SK-N-SH (cell line): ENCODE measurements around the gene RNF145. TPM values are rescaled to one million over a fixed set of nuclear protein-coding genes. Genes with fewer than 3 reads are reported as not detected.

Source experiments
- CTCF ChIA-PET: fragments of 300-600, 350-600 bp; formaldehyde crosslinking; extraction: SDS; loops from one replicate; lab custom pipeline; 2021; lab: Yijun Ruan, JAX
- POLR2A ChIA-PET: fragments of 350-600 bp; sonication (Branson Sonifier 250); formaldehyde crosslinking; extraction: SDS; loops from one replicate; lab custom pipeline; 2020; ENCODE audit warnings: antibody characterized with exemption, inconsistent platforms; lab: Yijun Ruan, JAX
- DNase-seq: peaks from one replicate; pipeline ENCODE4 v3.0.0; 2012
- H2AFZ ChIP-seq: fragments of 200-600 bp; sonication (generic); 2 replicates; pipeline ENCODE4 v1.8.1; 2016; ENCODE audit warnings: antibody characterized with exemption, mild to moderate bottlenecking, low read depth
- H3F3A ChIP-seq: fragments of 200-600 bp; sonication (generic); replicated peaks from 2 replicates; pipeline ENCODE3; 2016; ENCODE audit warnings: antibody characterized with exemption, mild to moderate bottlenecking; ENCODE audit not compliant: insufficient read depth
- H3K27ac ChIP-seq, 2 experiments: fragments of 200-500 bp in 1 of 2; fragments of 200-600 bp in 1 of 2; sonication (Bioruptor generic) in 1 of 2; sonication (generic), shearing (Covaris generic) in 1 of 2; 2 replicates each; pipeline versions ENCODE4 v1.5.1 to v1.6.1; 2014 to 2016; ENCODE audit warnings: low read depth in 2 of 2, inconsistent platforms in 1 of 2, low read length in 1 of 2, mild to moderate bottlenecking in 1 of 2, mixed read lengths in 1 of 2
- H3K27me3 ChIP-seq: fragments of 200-600 bp; sonication (generic), shearing (Covaris generic); 2 replicates; pipeline ENCODE4 v1.6.1; 2016; ENCODE audit warnings: mixed run types; ENCODE audit not compliant: insufficient read depth
- H3K36me3 ChIP-seq, 2 experiments: fragments of 200-500 bp in 1 of 2; fragments of 200-600 bp in 1 of 2; sonication (Bioruptor generic) in 1 of 2; sonication (generic) in 1 of 2; replicated peaks in 1 of 2; 2 replicates each; pipeline versions ENCODE3 to v1.5.1; 2014 to 2016; ENCODE audit warnings: low read length in 1 of 2, mild to moderate bottlenecking in 1 of 2; ENCODE audit not compliant: insufficient read depth in 2 of 2, control insufficient read depth in 1 of 2
- H3K4me1 ChIP-seq, 2 experiments: fragments of 200-500 bp in 1 of 2; fragments of 200-600 bp in 1 of 2; sonication (Bioruptor generic) in 1 of 2; sonication (generic), shearing (Covaris generic) in 1 of 2; 2 replicates each; pipeline versions ENCODE4 v1.5.1 to v1.6.1; 2014 to 2016; ENCODE audit warnings: low read depth in 1 of 2, low read length in 1 of 2, mixed run types in 1 of 2; ENCODE audit not compliant: insufficient read depth in 2 of 2, control insufficient read depth in 1 of 2
- H3K4me2 ChIP-seq: fragments of 200-600 bp; sonication (generic), shearing (Covaris generic); 2 replicates; pipeline ENCODE4 v1.6.1; 2017; ENCODE audit warnings: mixed run types
- H3K4me3 ChIP-seq, 2 experiments: fragments of 200-500 bp in 1 of 2; fragments of 200-600 bp in 1 of 2; sonication (Bioruptor generic) in 1 of 2; sonication (generic), shearing (Covaris generic) in 1 of 2; 2 replicates each; pipeline versions ENCODE4 v1.5.1 to v1.8.1; 2014 to 2016; ENCODE audit warnings: low read depth in 2 of 2, inconsistent platforms in 1 of 2, low read length in 1 of 2, mild to moderate bottlenecking in 1 of 2, mixed read lengths in 1 of 2, moderate library complexity in 1 of 2
- H3K79me2 ChIP-seq: fragments of 200-600 bp; sonication (generic); 2 replicates; pipeline ENCODE4 v1.8.1; 2017; ENCODE audit warnings: mild to moderate bottlenecking; ENCODE audit not compliant: insufficient read depth
- H3K9ac ChIP-seq: fragments of 200-600 bp; sonication (generic); 2 replicates; pipeline ENCODE4 v1.6.1; 2017; ENCODE audit warnings: mixed run types
- H3K9me2 ChIP-seq: fragments of 200-600 bp; sonication (generic); 2 replicates; pipeline ENCODE4 v1.6.1; 2017; ENCODE audit warnings: mixed run types
- H3K9me3 ChIP-seq: fragments of 200-600 bp; sonication (generic); 2 replicates; pipeline ENCODE4 v1.6.1; 2017; ENCODE audit warnings: mixed run types, mild to moderate bottlenecking, moderate library complexity
- H4K20me1 ChIP-seq: fragments of 200-600 bp; sonication (generic); 2 replicates; pipeline ENCODE4 v1.6.1; 2017; ENCODE audit warnings: mild to moderate bottlenecking, mixed run types; ENCODE audit not compliant: insufficient read depth
- CHD2 ChIP-seq: fragments of 150-350 bp; IDR thresholded peaks from 2 replicates; pipeline ENCODE4 v1.6.1; 2018; ENCODE audit warnings: low read length; ENCODE audit not compliant: partially characterized antibody
- CTCF ChIP-seq: fragments of 200-600 bp; sonication (generic); IDR thresholded peaks from 2 replicates; pipeline ENCODE4 v1.6.1; 2017; ENCODE audit warnings: antibody characterized with exemption, mild to moderate bottlenecking, moderate library complexity
- ELF1 ChIP-seq: IDR thresholded peaks from 2 replicates; pipeline ENCODE4 v1.4.0; 2012
- GABPA ChIP-seq: IDR thresholded peaks from 2 replicates; pipeline ENCODE4 v1.4.0; 2012; ENCODE audit warnings: low read depth, mild to moderate bottlenecking
- GATA2 ChIP-seq: sonication (generic); formaldehyde crosslinking; IDR thresholded peaks from 2 replicates; pipeline ENCODE4 v1.5.0; 2020; ENCODE audit warnings: mild to moderate bottlenecking, missing genetic modification reagents
- JUND ChIP-seq: IDR thresholded peaks from 2 replicates; pipeline ENCODE4 v1.4.0; 2012
- NFIC ChIP-seq: IDR thresholded peaks from 2 replicates; pipeline ENCODE4 v1.4.0; 2012; ENCODE audit warnings: borderline replicate concordance
- NRF1 ChIP-seq: IDR thresholded peaks from 2 replicates; pipeline ENCODE4 v1.6.1; 2012; ENCODE audit warnings: low read depth, mild to moderate bottlenecking, low read length
- POLR2AphosphoS5 ChIP-seq: IDR thresholded peaks from 2 replicates; pipeline ENCODE4 v1.6.1; 2012; ENCODE audit warnings: low read depth, low read length
- RAD21 ChIP-seq: IDR thresholded peaks from 2 replicates; pipeline ENCODE4 v1.6.1; 2012; ENCODE audit warnings: mild to moderate bottlenecking, low read length
- RXRA ChIP-seq: IDR thresholded peaks from 2 replicates; pipeline ENCODE4 v1.4.0; 2012; ENCODE audit warnings: low read depth, mild to moderate bottlenecking, borderline replicate concordance
- SMC3 ChIP-seq: IDR thresholded peaks from 2 replicates; pipeline ENCODE4 v1.6.1; 2012; ENCODE audit warnings: low read depth, low read length, improper control_type of control experiment
- TCF12 ChIP-seq: IDR thresholded peaks from 2 replicates; pipeline ENCODE4 v1.4.0; 2012
- USF2 ChIP-seq: fragments of 150-350 bp; IDR thresholded peaks from 2 replicates; pipeline ENCODE4 v1.6.1; 2017; ENCODE audit warnings: antibody characterized with exemption, low read length, low read depth, borderline replicate concordance
- ZBTB33 ChIP-seq: IDR thresholded peaks from 2 replicates; pipeline ENCODE4 v1.4.0; 2012; ENCODE audit warnings: low read depth, borderline replicate concordance
- WGBS: methylation state at CpG from one replicate; pipeline ENCODE4 v1.1.6; 2017; ENCODE audit warnings: low lambda C conversion rate; 5-methylcytosine and 5-hydroxymethylcytosine counted together
- polyA plus RNA-seq, 3 experiments: library from polyadenylated mRNA; depleted of rRNA; stranded (reverse); fragments of >200 nt; gene quantifications; 2 replicates each; pipeline ENCODE4 v1.2.3, GENCODE V29; 2012
- TF ChIP-seq, protein P1 (sequence below): IDR thresholded peaks from 2 replicates; pipeline ENCODE4 v1.4.0; 2012; ENCODE audit warnings: low read depth
- TF ChIP-seq, protein P2 (sequence below): IDR thresholded peaks from 2 replicates; pipeline ENCODE4 v1.4.0; 2012; ENCODE audit warnings: low read depth, borderline replicate concordance
- TF ChIP-seq, protein P3 (sequence below): fragments of 150-350 bp; IDR thresholded peaks from 2 replicates; pipeline ENCODE4 v1.6.1; 2016; ENCODE audit warnings: mild to moderate bottlenecking, low read depth, low read length

Gene RNF145
- polyA plus RNA-seq, 1 of the 3 experiments (the other 2 are of a cell fraction) = 36.1 TPM

GRCh38 chr5:159131951-159132350, 77.4 kb downstream of the RNF145 start:
- CTCF ChIA-PET = interaction anchor here (0.8 to 4.3 kb wide), 24 partner anchors 10 to 1804 kb away, joined by 3 to 20 read pairs (median 5); partner anchors contain the start of gene LSM11
- H3K36me3 ChIP-seq = no peaks in the 10 kb centered on the region
- TF ChIP-seq, protein P1, sequence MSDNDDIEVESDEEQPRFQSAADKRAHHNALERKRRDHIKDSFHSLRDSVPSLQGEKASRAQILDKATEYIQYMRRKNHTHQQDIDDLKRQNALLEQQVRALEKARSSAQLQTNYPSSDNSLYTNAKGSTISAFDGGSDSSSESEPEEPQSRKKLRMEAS = no peak
- TF ChIP-seq RXRA = no peak
- TF ChIP-seq TCF12 = no peak
- TF ChIP-seq GATA2 = no peak
- no peak for TF ChIP-seq JUND
- TF ChIP-seq NFIC = no peak

GRCh38 chr5:159130871-159131270, 78.5 kb downstream of the RNF145 start:
- Histone ChIP-seq H3K9me3 (no peaks in the 10 kb centered on the region; the same call in 1 of the 2 replicates), H3K9ac (no peak overlapping the region), H3K27me3 (no peaks in the 10 kb centered on the region; the same call in 1 of the 2 replicates), H3K27ac (no peak overlapping the region), H4K20me1 (no peaks in the 10 kb centered on the region), H3K4me1 (no peaks in the 10 kb centered on the region; a peak in 2 of 4 replicates), H3K36me3 (no peaks in the 10 kb centered on the region), H3K9me2 (no peaks in the 10 kb centered on the region), H2AFZ (no peak overlapping the region), H3K4me3 (no peak overlapping the region), H3K79me2 (no peaks in the 10 kb centered on the region), H3K4me2 (no peak overlapping the region), H3F3A (no peaks in the 10 kb centered on the region)
- no peak for TF ChIP-seq ZBTB33
- TF ChIP-seq ELF1 = no peak
- TF ChIP-seq NFIC = no peak
- TF ChIP-seq NRF1 = no peak
- TF ChIP-seq JUND = no peak
- TF ChIP-seq GABPA = no peak
- TF ChIP-seq POLR2AphosphoS5 = no peak
- TF ChIP-seq, protein P2, sequence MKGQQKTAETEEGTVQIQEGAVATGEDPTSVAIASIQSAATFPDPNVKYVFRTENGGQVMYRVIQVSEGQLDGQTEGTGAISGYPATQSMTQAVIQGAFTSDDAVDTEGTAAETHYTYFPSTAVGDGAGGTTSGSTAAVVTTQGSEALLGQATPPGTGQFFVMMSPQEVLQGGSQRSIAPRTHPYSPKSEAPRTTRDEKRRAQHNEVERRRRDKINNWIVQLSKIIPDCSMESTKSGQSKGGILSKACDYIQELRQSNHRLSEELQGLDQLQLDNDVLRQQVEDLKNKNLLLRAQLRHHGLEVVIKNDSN = no peak
- no peak for TF ChIP-seq RAD21
- TF ChIP-seq, protein P3, sequence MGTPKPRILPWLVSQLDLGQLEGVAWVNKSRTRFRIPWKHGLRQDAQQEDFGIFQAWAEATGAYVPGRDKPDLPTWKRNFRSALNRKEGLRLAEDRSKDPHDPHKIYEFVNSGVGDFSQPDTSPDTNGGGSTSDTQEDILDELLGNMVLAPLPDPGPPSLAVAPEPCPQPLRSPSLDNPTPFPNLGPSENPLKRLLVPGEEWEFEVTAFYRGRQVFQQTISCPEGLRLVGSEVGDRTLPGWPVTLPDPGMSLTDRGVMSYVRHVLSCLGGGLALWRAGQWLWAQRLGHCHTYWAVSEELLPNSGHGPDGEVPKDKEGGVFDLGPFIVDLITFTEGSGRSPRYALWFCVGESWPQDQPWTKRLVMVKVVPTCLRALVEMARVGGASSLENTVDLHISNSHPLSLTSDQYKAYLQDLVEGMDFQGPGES = no peak
- TF ChIP-seq USF2 = no peak
- no peak for TF ChIP-seq SMC3
- no peak for TF ChIP-seq GATA2
- TF ChIP-seq CHD2 = no peak
- no peak for TF ChIP-seq CTCF
- CTCF ChIA-PET = interaction anchor here (1.6 to 4.3 kb wide), 4 partner anchors 24 to 1388 kb away, joined by 3 to 20 read pairs (median 18); no protein-coding TSS in a partner anchor
- no peak for DNase-seq
- WGBS = 68% methylated on average over 3 of the region's 3 CpGs
- POLR2A ChIA-PET = no interaction called here

More at GRCh38 chr5:159131951-159132350, 77.4 kb downstream of the RNF145 start:
- Histone ChIP-seq H4K20me1 (no peaks in the 10 kb centered on the region), H3K27ac (no peak overlapping the region), H3K4me2 (no peak overlapping the region), H3K4me1 (no peaks in the 10 kb centered on the region; a peak in 2 of 4 replicates), H3K9me2 (no peaks in the 10 kb centered on the region), H3K27me3 (no peaks in the 10 kb centered on the region; the same call in 1 of the 2 replicates), H3K9me3 (no peaks in the 10 kb centered on the region; the same call in 1 of the 2 replicates), H3F3A (no peaks in the 10 kb centered on the region), H3K79me2 (no peaks in the 10 kb centered on the region), H3K9ac (no peak overlapping the region), H3K4me3 (no peak overlapping the region), H2AFZ (no peak overlapping the region)
- 43% methylated on average over 4 of the region's 4 CpGs for WGBS
- no peak for DNase-seq
- POLR2A ChIA-PET = no interaction called here
